H9 (cell line): ENCODE measurements around the gene TAF10. TPM values are rescaled to one million over a fixed set of nuclear protein-coding genes. Genes with fewer than 3 reads are reported as not detected.

Experiments
- DNase-seq: peaks from one replicate; pipeline ENCODE4 v3.0.0-alpha.2; 2017
- H2AFZ ChIP-seq: one replicate; pipeline ENCODE4 v1.6.1; 2013; ENCODE audit warnings: mild to moderate bottlenecking, low read length, control low read depth, moderate library complexity
- H2AK5ac ChIP-seq: 2 replicates; pipeline ENCODE4 v1.6.1; 2013; ENCODE audit warnings: low read length, control low read depth, mixed read lengths; ENCODE audit not compliant: insufficient read length
- H2BK120ac ChIP-seq: one replicate; pipeline ENCODE4 v1.6.1; 2013; ENCODE audit warnings: low read depth, mild to moderate bottlenecking, low read length, control low read depth, inconsistent platforms; ENCODE audit not compliant: poor library complexity, severe bottlenecking
- H2BK12ac ChIP-seq: 2 replicates; pipeline ENCODE4 v1.6.1; 2013; ENCODE audit warnings: low read length, control low read depth, mixed read lengths, low read depth; ENCODE audit not compliant: insufficient read length
- H2BK15ac ChIP-seq: 2 replicates; pipeline ENCODE4 v1.6.1; 2013; ENCODE audit warnings: low read depth, low read length, control low read depth
- H2BK20ac ChIP-seq: one replicate; pipeline ENCODE4 v1.6.1; 2013; ENCODE audit warnings: low read depth, mild to moderate bottlenecking, low read length, control low read depth, inconsistent platforms; ENCODE audit not compliant: poor library complexity, severe bottlenecking
- H2BK5ac ChIP-seq: 2 replicates; pipeline ENCODE4 v1.6.1; 2013; ENCODE audit warnings: low read length, control low read depth, mixed read lengths; ENCODE audit not compliant: insufficient read length
- H3K14ac ChIP-seq: 2 replicates; pipeline ENCODE4 v1.6.1; 2013; ENCODE audit warnings: low read length, control low read depth; ENCODE audit not compliant: insufficient read depth
- H3K18ac ChIP-seq: 2 replicates; pipeline ENCODE4 v1.6.1; 2013; ENCODE audit warnings: low read depth, mild to moderate bottlenecking, mixed read lengths, low read length, control low read depth; ENCODE audit not compliant: insufficient read length
- H3K23ac ChIP-seq: 2 replicates; pipeline ENCODE4 v1.6.1; 2013; ENCODE audit warnings: low read length, control low read depth, mixed read lengths, low read depth; ENCODE audit not compliant: insufficient read length
- H3K23me2 ChIP-seq: 2 replicates; pipeline ENCODE4 v1.6.1; 2013; ENCODE audit warnings: low read depth, mild to moderate bottlenecking, mixed read lengths, low read length, control low read depth; ENCODE audit not compliant: insufficient read length, poor library complexity, severe bottlenecking
- H3K27ac ChIP-seq: 2 replicates; pipeline ENCODE4 v1.5.1; 2013; ENCODE audit warnings: low read length, control low read depth, mixed read lengths, low read depth; ENCODE audit not compliant: insufficient read length
- H3K27me3 ChIP-seq: 2 replicates; pipeline ENCODE4 v1.6.1; 2013; ENCODE audit warnings: low read length, control low read depth, inconsistent platforms; ENCODE audit not compliant: insufficient read depth
- H3K4ac ChIP-seq: 2 replicates; pipeline ENCODE4 v1.6.1; 2013; ENCODE audit warnings: low read depth, mild to moderate bottlenecking, control low read depth, inconsistent platforms, low read length, moderate library complexity
- H3K4me1 ChIP-seq: 2 replicates; pipeline ENCODE4 v1.6.1; 2013; ENCODE audit warnings: low read length, control low read depth, inconsistent platforms; ENCODE audit not compliant: insufficient read depth
- H3K4me2 ChIP-seq: 2 replicates; pipeline ENCODE4 v1.6.1; 2013; ENCODE audit warnings: low read length, control low read depth, mixed read lengths; ENCODE audit not compliant: insufficient read length, insufficient read depth
- H3K56ac ChIP-seq: 2 replicates; pipeline ENCODE4 v1.6.1; 2013; ENCODE audit warnings: low read depth, mild to moderate bottlenecking, mixed read lengths, low read length, control low read depth; ENCODE audit not compliant: insufficient read length
- H3K79me1 ChIP-seq: 2 replicates; pipeline ENCODE4 v1.6.1; 2013; ENCODE audit warnings: low read depth, mild to moderate bottlenecking, moderate library complexity, low read length, control low read depth, inconsistent platforms; ENCODE audit not compliant: insufficient read depth, poor library complexity, severe bottlenecking
- H3K79me2 ChIP-seq: 2 replicates; pipeline ENCODE4 v1.6.1; 2013; ENCODE audit warnings: low read length, control low read depth, inconsistent platforms; ENCODE audit not compliant: insufficient read depth
- H3K9ac ChIP-seq: 2 replicates; pipeline ENCODE4 v1.6.1; 2013; ENCODE audit warnings: low read length, control low read depth, mixed read lengths; ENCODE audit not compliant: insufficient read length; ENCODE audit errors: extremely low read depth
- H3K9me3 ChIP-seq: one replicate; pipeline ENCODE4 v1.6.1; 2013; ENCODE audit warnings: low read depth, low read length, inconsistent platforms; ENCODE audit not compliant: control insufficient read depth
- H3T11ph ChIP-seq: one replicate; pipeline ENCODE4 v1.6.1; 2013; ENCODE audit warnings: mild to moderate bottlenecking, low read length, control low read depth, inconsistent platforms
- H4K20me1 ChIP-seq: one replicate; pipeline ENCODE4 v1.6.1; 2013; ENCODE audit not compliant: control insufficient read depth, insufficient read length, insufficient read depth
- H4K5ac ChIP-seq: 2 replicates; pipeline ENCODE4 v1.6.1; 2013; ENCODE audit warnings: low read depth, mild to moderate bottlenecking, mixed read lengths, low read length, control low read depth; ENCODE audit not compliant: insufficient read length
- H4K8ac ChIP-seq: replicated peaks from 2 replicates; pipeline ENCODE4 v1.6.1; 2013; ENCODE audit warnings: low read length, control low read depth, mixed read lengths, low read depth; ENCODE audit not compliant: insufficient read length
- H4K91ac ChIP-seq: 2 replicates; pipeline ENCODE4 v1.6.1; 2013; ENCODE audit warnings: low read depth, mild to moderate bottlenecking, moderate library complexity, mixed read lengths, low read length, control low read depth; ENCODE audit not compliant: insufficient read length
- H3K27ac Mint-ChIP-seq, 3 experiments: 2 replicates in 2 of 3; 3 replicates in 1 of 3; pipeline ENCODE4 v1.8.0; 2020 to 2021; ENCODE audit warnings: mixed read lengths in 3 of 3, mild to moderate bottlenecking in 1 of 3, moderate library complexity in 1 of 3
- H3K27me3 Mint-ChIP-seq: 2 replicates; pipeline ENCODE4 v1.8.0; 2021; ENCODE audit warnings: low read depth, mild to moderate bottlenecking, moderate library complexity, mixed read lengths
- H3K36me3 Mint-ChIP-seq, 3 experiments: 2 replicates in 2 of 3; 3 replicates in 1 of 3; pipeline ENCODE4 v1.8.0; 2020 to 2021; ENCODE audit warnings: low read depth in 3 of 3, mixed read lengths in 3 of 3; ENCODE audit not compliant: insufficient read depth in 1 of 3
- H3K4me1 Mint-ChIP-seq, 2 experiments: 2 replicates each; pipeline ENCODE4 v1.8.0; 2020; ENCODE audit warnings: mixed read lengths in 2 of 2
- H3K4me3 Mint-ChIP-seq, 2 experiments: 2 replicates in 1 of 2; 3 replicates in 1 of 2; pipeline ENCODE4 v1.8.0; 2020 to 2021; ENCODE audit warnings: mild to moderate bottlenecking in 2 of 2, mixed read lengths in 2 of 2, moderate library complexity in 1 of 2
- H3K9me3 Mint-ChIP-seq, 2 experiments: 2 replicates in 1 of 2; 3 replicates in 1 of 2; pipeline ENCODE4 v1.8.0; 2020; ENCODE audit warnings: mild to moderate bottlenecking in 2 of 2, mixed read lengths in 2 of 2, moderate library complexity in 1 of 2
- WGBS: extraction: QIAGEN DNeasy Blood & Tissue Kit; methylation state at CpG from one replicate; pipeline ENCODE4 v1.1.7; 2013; ENCODE audit warnings: missing lambda C conversion rate, low lambda C conversion rate, mixed read lengths; ENCODE audit not compliant: insufficient read length; ENCODE audit errors: extremely low coverage; 5-methylcytosine and 5-hydroxymethylcytosine counted together
- total RNA-seq: library from RNA; stranded (reverse); gene quantifications from 2 replicates; pipeline ENCODE4 v1.2.1, GENCODE V29; 2021
- TF ChIP-seq, protein P1 (sequence below): fragments of 200-600 bp; sonication (generic); conservative IDR thresholded peaks from 3 replicates; pipeline ENCODE4 v1.8.0; 2021; ENCODE audit warnings: antibody characterized with exemption, mild to moderate bottlenecking

Gene TAF10
- total RNA-seq, 1 experiment from 2014 or later, result 198 TPM

GRCh38 chr11:6606471-6607189 is 5.4 kb downstream of the TAF10 start:
- H3K9ac ChIP-seq, result peak overlapping the region; percentile 18

More at GRCh38 chr11:6606471-6607189, 5.4 kb downstream of the TAF10 start:
- H4K5ac ChIP-seq, result no peak overlapping the region
- peak overlapping the region; percentile 25 to 45; a peak in 4 of 5 replicates for H3K4me3 Mint-ChIP-seq
- H2AK5ac ChIP-seq, result no peak overlapping the region
- no peak overlapping the region for H3K23ac ChIP-seq
- H3K27me3 ChIP-seq, result no peaks in the 10 kb centered on the region
- H3K27ac Mint-ChIP-seq, result peak overlapping the region; percentile 86 to 98 (median 97); a peak in 5 of 7 replicates
- no peak overlapping the region for H3K56ac ChIP-seq
- H4K91ac ChIP-seq, result no peak overlapping the region
- peaks cover 19% of the 10 kb centered on the region for H3K23me2 ChIP-seq
- H3K27me3 Mint-ChIP-seq, result no peaks in the 10 kb centered on the region; the same call in 1 of the 2 replicates
- no peak overlapping the region for H2AFZ ChIP-seq
- H3K27ac ChIP-seq, result peak overlapping the region; percentile 72
- peak overlapping the region; percentile 41 for H3K4me2 ChIP-seq
- peak overlapping the region; percentile 88 for H3K18ac ChIP-seq
- peak; percentile 97 for DNase-seq
- peaks cover 32 to 53% (median 50%) of the 10 kb centered on the region in 3 experiments; a peak in 6 of 7 replicates for H3K36me3 Mint-ChIP-seq
- peak overlapping the region; percentile 87; the same call in 1 of the 2 replicates for H3K14ac ChIP-seq
- WGBS, result no CpG with 5 or more reads among the region's 11 CpGs
- no peaks in the 10 kb centered on the region for H3K79me1 ChIP-seq
- no peak overlapping the region for H4K8ac ChIP-seq
- peak overlapping the region; percentile 39 for H2BK120ac ChIP-seq
- peaks cover 24% of the 10 kb centered on the region in 2 experiments for H3K4me1 Mint-ChIP-seq
- H2BK15ac ChIP-seq, result no peak overlapping the region
- H3K9me3 ChIP-seq, result no peaks in the 10 kb centered on the region
- H3K4me1 ChIP-seq, result peaks cover 3% of the 10 kb centered on the region; the same call in 1 of the 2 replicates
- H3K9me3 Mint-ChIP-seq, result no peaks in the 10 kb centered on the region
- peak overlapping the region; percentile 64; the same call in 1 of the 2 replicates for H3K4ac ChIP-seq
- no peak overlapping the region for H2BK5ac ChIP-seq
- H3K79me2 ChIP-seq, result peaks cover 7% of the 10 kb centered on the region; the same call in 1 of the 2 replicates
- no peaks in the 10 kb centered on the region for H4K20me1 ChIP-seq
- no peak overlapping the region for H2BK20ac ChIP-seq
- no peak overlapping the region for H3T11ph ChIP-seq
- H2BK12ac ChIP-seq, result no peak overlapping the region
- TF ChIP-seq, protein P1, sequence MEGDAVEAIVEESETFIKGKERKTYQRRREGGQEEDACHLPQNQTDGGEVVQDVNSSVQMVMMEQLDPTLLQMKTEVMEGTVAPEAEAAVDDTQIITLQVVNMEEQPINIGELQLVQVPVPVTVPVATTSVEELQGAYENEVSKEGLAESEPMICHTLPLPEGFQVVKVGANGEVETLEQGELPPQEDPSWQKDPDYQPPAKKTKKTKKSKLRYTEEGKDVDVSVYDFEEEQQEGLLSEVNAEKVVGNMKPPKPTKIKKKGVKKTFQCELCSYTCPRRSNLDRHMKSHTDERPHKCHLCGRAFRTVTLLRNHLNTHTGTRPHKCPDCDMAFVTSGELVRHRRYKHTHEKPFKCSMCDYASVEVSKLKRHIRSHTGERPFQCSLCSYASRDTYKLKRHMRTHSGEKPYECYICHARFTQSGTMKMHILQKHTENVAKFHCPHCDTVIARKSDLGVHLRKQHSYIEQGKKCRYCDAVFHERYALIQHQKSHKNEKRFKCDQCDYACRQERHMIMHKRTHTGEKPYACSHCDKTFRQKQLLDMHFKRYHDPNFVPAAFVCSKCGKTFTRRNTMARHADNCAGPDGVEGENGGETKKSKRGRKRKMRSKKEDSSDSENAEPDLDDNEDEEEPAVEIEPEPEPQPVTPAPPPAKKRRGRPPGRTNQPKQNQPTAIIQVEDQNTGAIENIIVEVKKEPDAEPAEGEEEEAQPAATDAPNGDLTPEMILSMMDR, result no peak
